ENCODE measurements around the gene BTBD18. TPM values are rescaled to one million over a fixed set of nuclear protein-coding genes. Genes with fewer than 3 reads are reported as not detected.

Gene BTBD18
- total and polyA plus RNA-seq, 10 of the 15 experiments (the other 5 are each of a cell fraction or from before 2014, with no cell fraction given), result 0.05 to 0.58 (median 0.19) TPM; not detected in 6

DNA sequence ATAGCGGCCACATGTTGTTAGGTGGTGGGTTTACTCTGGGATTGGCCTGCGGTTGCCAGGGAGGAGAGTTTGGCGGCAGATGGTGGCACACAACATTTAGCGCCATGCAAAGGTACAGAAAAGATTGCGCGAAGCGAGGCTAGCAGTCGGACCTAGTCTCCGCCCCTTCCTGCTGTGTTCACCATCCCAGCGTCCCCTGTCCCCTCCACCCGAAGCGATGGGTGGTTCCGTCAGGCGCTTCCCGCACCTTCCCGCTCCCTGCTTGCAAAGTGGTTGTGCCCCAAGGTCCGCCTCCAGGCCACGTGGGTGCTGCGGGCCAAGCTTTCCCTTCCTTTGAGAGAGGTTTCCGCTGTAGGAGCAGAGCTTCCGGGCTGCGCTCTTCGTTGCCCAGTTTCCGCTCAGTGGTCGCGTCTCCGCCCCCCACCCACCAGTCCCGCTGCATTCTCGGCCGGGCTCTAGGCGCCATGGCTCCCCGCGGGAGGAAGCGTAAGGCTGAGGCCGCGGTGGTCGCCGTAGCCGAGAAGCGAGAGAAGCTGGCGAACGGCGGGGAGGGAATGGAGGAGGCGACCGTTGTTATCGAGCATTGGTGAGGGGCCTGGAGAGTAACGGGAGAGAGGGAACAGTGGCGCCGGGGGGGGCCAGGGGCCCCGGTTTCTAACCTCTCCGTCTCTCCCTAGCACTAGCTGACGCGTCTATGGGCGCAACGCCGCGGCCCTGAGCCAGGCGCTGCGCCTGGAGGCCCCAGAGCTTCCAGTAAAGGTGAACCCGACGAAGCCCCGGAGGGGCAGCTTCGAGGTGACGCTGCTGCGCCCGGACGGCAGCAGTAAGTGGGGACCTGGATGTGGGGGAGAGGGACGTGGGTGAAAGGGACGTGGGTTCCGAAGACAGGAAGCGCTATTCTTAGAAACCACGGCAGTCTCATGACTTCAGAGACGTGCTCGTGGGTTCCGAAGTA is 10.2 kb downstream of the BTBD18 start, which contains the start of gene SELENOH:
SELENOH (plus strand) TSS at position 360 of the 955 bp plus-strand sequence; CDS start at position 465, 105 bp downstream.
- H3K9ac ChIP-seq (ENCODE audit: control insufficient read depth, insufficient read depth, low read length), result peak within 1 kb of the TSS; percentile 98
- peak within 1 kb of the TSS; percentile 29 for H2AFZ ChIP-seq (ENCODE audit: control insufficient read depth, low read depth, low read length)
- H3K4me1 ChIP-seq (ENCODE audit: control insufficient read depth, insufficient read depth, low read length), result no peaks in the 10 kb centered on the region
- ChIA-PET POLR2A (interaction anchor here (0.6 to 6.4 kb wide), 16 partner anchors 9 to 263 kb away, joined by 3 to 63 read pairs (median 5); partner anchors contain the start of genes CTNND1, MED19, TMX2 and ZDHHC5), CTCF (interaction anchor here (0.6 to 12.2 kb wide), 13 partner anchors 8 to 782 kb away, joined by 3 to 227 read pairs (median 3); partner anchors contain the start of gene BTBD18), RAD21 (ENCODE audit: unreplicated experiment) (interaction anchor here (0.6 to 2.4 kb wide), 10 partner anchors 16 to 174 kb away, joined by 3 to 24 read pairs (median 4); partner anchors contain the start of genes CTNND1, MED19 and UBE2L6), SMC1A (ENCODE audit: uncharacterized antibody, unreplicated experiment) (interaction anchor here (0.7 to 8.3 kb wide), 12 partner anchors 10 to 100 kb away, joined by 3 to 83 read pairs (median 6); partner anchors contain the start of genes BTBD18 and CTNND1)
- H3K9me3 ChIP-seq (replicated peaks; ENCODE audit: control insufficient read depth, insufficient read depth, low read length), result no peaks in the 10 kb centered on the region
- H3K27ac ChIP-seq (ENCODE audit: control insufficient read depth, insufficient read depth), result peak within 1 kb of the TSS; percentile 96
- H3K27me3 ChIP-seq (replicated peaks in 1 of 2; ENCODE audit: control insufficient read depth in 2 of 2, insufficient read depth in 2 of 2, low read length in 1 of 2), result no peaks in the 10 kb centered on the region
- peak within 1 kb of the TSS; percentile 95 for H3K4me3 ChIP-seq
- ATAC-seq (peak; percentile 95), FAIRE-seq (peak; percentile 91), DNase-seq (ENCODE audit: low read depth, low spot score) (peak; percentile 95)
- H4K20me1 ChIP-seq (ENCODE audit: control insufficient read depth, insufficient read depth), result no peaks in the 10 kb centered on the region
- intact Hi-C loops (cut with micrococcal nuclease; ENCODE audit: unreplicated experiment), result loop anchor here (1.0 to 2.0 kb wide), 3 partner anchors 19 to 74 kb away; partner anchors contain the start of genes CTNND1, MED19 and TMX2
- H3K36me3 ChIP-seq (ENCODE audit: control insufficient read depth in 2 of 2, insufficient read depth in 2 of 2, low read length in 1 of 2), result peaks cover 20 to 27% of the 10 kb centered on the region in 2 experiments
- in situ Hi-C loops (cut with MboI), result no loop called here
- WGBS (ENCODE audit: insufficient coverage, insufficient replicate concordance, low lambda C conversion rate, missing lambda C conversion rate), result under 1% methylated on average over 75 of the region's 75 CpGs
- BruUV-seq (replicated peaks), result no TSS peak
- H3K4me2 ChIP-seq (ENCODE audit: control insufficient read depth, insufficient read depth), result peak within 1 kb of the TSS; percentile 80
- H3K79me2 ChIP-seq (ENCODE audit: control insufficient read depth, insufficient read depth, low read length), result peaks cover 21% of the 10 kb centered on the region
- TF ChIP-seq POLR2AphosphoS2 (IDR thresholded peaks at IDR 0.05; ENCODE audit: low read depth, low read length) (peak; percentile 80), BHLHE40 (IDR thresholded peaks at IDR 0.05; ENCODE audit: borderline replicate concordance in 1 of 2, low read depth in 2 of 2, low read length in 1 of 2) (peak; percentile 87 to 88), RBBP5 (conservative IDR thresholded peaks at IDR 0.05) (no peak), E4F1 (IDR thresholded peaks at IDR 0.05; ENCODE audit: borderline replicate concordance, partially characterized antibody) (peak; percentile 78), MEF2A (IDR thresholded peaks at IDR 0.05; ENCODE audit: insufficient read depth, low read depth, low read length) (peak; percentile 83), CBX3 (IDR thresholded peaks at IDR 0.05; ENCODE audit: borderline replicate concordance, low read depth) (no peak), MXI1 (IDR thresholded peaks at IDR 0.05; ENCODE audit: low read depth, low read length) (peak; percentile 93), SMAD5 (IDR thresholded peaks at IDR 0.05; ENCODE audit: low read depth) (peak; percentile 70; the same call in 1 of the 2 replicates), PML (IDR thresholded peaks at IDR 0.05; ENCODE audit: low read length) (peak; percentile 94), CEBPZ (IDR thresholded peaks at IDR 0.05; ENCODE audit: low read depth, low read length) (no peak), RCOR1 (conservative IDR thresholded peaks at IDR 0.05; ENCODE audit: low read depth, low read length) (0 out of 2 replicates have a peak, but pooled peaks have one; percentile 75), SP1 (IDR thresholded peaks at IDR 0.05; ENCODE audit: low read depth, low read length) (peak; percentile 93), JUND (IDR thresholded peaks at IDR 0.05; ENCODE audit: low read depth, low read length) (peak; percentile 91), HCFC1 (IDR thresholded peaks at IDR 0.05; ENCODE audit: low read length) (peak; percentile 88)
- TF ChIP-seq, protein P1, sequence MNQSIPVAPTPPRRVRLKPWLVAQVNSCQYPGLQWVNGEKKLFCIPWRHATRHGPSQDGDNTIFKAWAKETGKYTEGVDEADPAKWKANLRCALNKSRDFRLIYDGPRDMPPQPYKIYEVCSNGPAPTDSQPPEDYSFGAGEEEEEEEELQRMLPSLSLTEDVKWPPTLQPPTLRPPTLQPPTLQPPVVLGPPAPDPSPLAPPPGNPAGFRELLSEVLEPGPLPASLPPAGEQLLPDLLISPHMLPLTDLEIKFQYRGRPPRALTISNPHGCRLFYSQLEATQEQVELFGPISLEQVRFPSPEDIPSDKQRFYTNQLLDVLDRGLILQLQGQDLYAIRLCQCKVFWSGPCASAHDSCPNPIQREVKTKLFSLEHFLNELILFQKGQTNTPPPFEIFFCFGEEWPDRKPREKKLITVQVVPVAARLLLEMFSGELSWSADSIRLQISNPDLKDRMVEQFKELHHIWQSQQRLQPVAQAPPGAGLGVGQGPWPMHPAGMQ (IDR thresholded peaks at IDR 0.05; ENCODE audit: borderline replicate concordance), result peak; percentile 66
